ENCODE data around the gene XPC. TPM values are rescaled to one million over a fixed set of nuclear protein-coding genes. Genes with fewer than 3 reads are reported as not detected.

The XPC gene
- total RNA-seq, 1 donor from 2014 or later: 33.3 TPM

GRCh38 chr3:14147617-14148016 lies 30.8 kb downstream of the XPC start:
- DNase-seq (ENCODE audit: low spot score): no peak

- DNase-seq (ENCODE audit: low spot score): no peak
These were observed 31.4 kb downstream of the XPC start for GRCh38 chr3:14147066-14147435.

GRCh38 chr3:14146381-14147065 lies 31.9 kb downstream of the XPC start:
- DNase-seq (ENCODE audit: low spot score): no peak

GRCh38 chr3:14145670-14146380 lies 32.6 kb downstream of the XPC start:
- no peak for DNase-seq (ENCODE audit: low spot score)

- DNase-seq (ENCODE audit: low spot score): no peak
These were observed 33.2 kb downstream of the XPC start for GRCh38 chr3:14145236-14145635.

- peak; percentile 89 for DNase-seq (ENCODE audit: low spot score)
These were observed 33.9 kb downstream of the XPC start for GRCh38 chr3:14144423-14145075.

GRCh38 chr3:14143271-14144225 lies 34.9 kb downstream of the XPC start:
- no peak for DNase-seq (ENCODE audit: low spot score)

- DNase-seq (ENCODE audit: low spot score): no peak
These were observed 35.7 kb downstream of the XPC start for GRCh38 chr3:14142567-14143270.

GRCh38 chr3:14141602-14142341 lies 36.6 kb downstream of the XPC start:
- no peak for DNase-seq (ENCODE audit: low spot score)

- DNase-seq (ENCODE audit: low spot score): no peak
These were observed 37.3 kb downstream of the XPC start for GRCh38 chr3:14141144-14141543.

GRCh38 chr3:14140668-14141067 lies 37.7 kb downstream of the XPC start:
- DNase-seq (ENCODE audit: low spot score): no peak

- no peak for DNase-seq (ENCODE audit: low spot score)
These were observed 38.6 kb downstream of the XPC start for GRCh38 chr3:14139771-14140170.

GRCh38 chr3:14138878-14139655 lies 39.3 kb downstream of the XPC start:
- DNase-seq (ENCODE audit: low spot score): no peak

- no peak for DNase-seq (ENCODE audit: low spot score)
These were observed 40.1 kb downstream of the XPC start for GRCh38 chr3:14138109-14138877.

GRCh38 chr3:14137445-14137844 lies 41.0 kb downstream of the XPC start:
- no peak for DNase-seq (ENCODE audit: low spot score)

GRCh38 chr3:14137004-14137403 lies 41.4 kb downstream of the XPC start:
- DNase-seq (ENCODE audit: low spot score): peak; percentile 46

GRCh38 chr3:14135581-14135980 lies 42.8 kb downstream of the XPC start:
- no peak for DNase-seq (ENCODE audit: low spot score)

- DNase-seq (ENCODE audit: low spot score): no peak
These were observed 44.1 kb downstream of the XPC start for GRCh38 chr3:14134291-14134690.

GRCh38 chr3:14133876-14134275 lies 44.5 kb downstream of the XPC start:
- no peak for DNase-seq (ENCODE audit: low spot score)

Data from mucosa of gallbladder (tissue), 1 donor.